GM21423 (cell line): ENCODE measurements around the gene TIMP2.
"Not testable (repeated sequence)": the region's sequence is repeated elsewhere in the genome, so short reads cannot be mapped to it uniquely, and the experiment has no call there.

Source experiments
- ATAC-seq: cut with Tn5 transposase; IDR thresholded peaks from one replicate; pipeline ENCODE4 v1.9.1; 2021; ENCODE audit warnings: mild to moderate bottlenecking, moderate library complexity; ENCODE audit not compliant: unreplicated experiment

The TIMP2 gene

DNA sequence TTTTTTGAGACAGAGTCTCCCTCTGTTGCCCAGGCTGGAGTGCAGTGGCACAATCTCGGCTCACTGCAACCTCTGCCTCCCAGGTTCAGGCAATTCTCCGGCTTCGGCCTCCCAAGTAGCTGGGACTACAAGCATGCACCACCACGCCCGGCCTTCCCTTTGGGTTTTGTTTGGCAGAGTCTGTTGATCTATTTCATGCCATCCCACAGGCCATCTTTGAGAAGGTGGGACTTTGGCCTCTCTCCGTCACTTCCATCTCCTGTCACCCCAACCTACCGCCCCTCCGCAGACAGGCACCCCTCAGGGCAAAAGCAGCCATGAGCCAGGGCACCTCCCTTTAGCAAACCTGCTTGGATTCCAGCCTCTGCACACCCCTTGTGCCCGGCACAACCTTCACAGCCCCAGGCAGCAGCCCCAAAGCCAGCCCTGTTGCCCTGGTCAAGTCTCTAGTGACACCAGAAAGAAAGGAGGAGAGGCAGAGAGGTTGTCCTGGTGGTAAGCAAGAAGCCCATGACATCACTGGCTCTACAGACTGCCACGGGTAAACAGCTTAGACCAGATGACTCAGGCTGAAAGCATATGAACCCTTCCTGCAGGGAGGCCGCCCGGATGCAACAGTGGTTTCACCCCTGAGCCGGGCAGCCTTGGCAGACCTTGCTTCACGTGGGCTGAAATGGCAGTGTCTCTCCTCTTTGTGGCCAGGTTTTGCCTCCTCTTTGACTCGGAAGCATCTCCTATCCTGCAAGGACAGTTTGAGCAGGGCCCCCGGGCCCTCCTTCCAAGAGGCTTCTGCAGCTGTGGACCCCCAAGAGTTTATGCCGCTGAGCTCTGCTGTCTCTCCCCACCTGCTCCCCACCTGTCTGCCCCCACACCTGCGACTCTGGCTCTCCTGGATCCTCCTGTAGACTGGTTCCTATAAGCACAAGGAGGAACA lies 8.1 kb upstream of the TIMP2 start:
- no peak for ATAC-seq

DNA sequence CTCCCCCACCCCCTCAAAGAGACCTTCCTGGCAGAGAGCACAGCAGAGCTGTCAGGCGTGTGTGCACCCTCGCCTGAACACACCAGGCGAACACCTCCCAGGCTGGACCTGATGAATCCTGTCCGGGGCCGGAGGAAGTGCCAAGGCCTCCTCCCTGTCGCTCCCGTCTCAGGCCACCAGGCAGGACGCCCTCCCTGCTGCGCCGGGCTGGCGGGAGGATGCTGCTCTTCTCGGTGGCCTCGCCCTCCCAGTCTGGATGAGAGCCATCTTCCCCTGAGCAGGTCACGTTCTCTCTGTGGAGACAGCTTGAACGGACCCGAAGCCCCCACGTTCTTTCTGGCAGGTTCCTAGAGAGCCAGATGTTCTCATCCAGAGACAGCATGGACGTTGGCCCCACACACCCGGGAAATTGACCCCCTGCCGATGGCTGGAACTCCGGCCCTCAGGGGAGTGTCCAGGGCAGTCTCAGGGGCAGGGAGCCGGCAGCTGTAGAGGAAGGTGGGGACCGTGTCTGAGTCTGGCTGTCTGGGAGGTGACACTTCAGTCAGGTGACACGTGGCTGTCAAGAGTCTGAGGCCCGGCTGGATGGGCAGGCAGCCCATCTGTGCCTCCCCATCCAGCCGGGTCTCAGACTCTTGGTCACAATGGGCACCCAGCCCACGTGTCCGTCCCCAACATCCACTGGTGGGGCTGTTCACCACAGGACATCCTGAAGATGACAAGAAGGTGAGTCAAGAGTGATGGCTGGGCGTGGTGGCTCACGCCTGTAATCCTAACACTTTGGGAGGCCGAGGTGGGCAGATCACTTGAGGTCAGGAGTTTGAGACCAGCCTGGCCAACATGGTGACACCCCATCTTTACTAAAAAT lies 5.0 kb upstream of the TIMP2 start:
- ATAC-seq: no peak

DNA sequence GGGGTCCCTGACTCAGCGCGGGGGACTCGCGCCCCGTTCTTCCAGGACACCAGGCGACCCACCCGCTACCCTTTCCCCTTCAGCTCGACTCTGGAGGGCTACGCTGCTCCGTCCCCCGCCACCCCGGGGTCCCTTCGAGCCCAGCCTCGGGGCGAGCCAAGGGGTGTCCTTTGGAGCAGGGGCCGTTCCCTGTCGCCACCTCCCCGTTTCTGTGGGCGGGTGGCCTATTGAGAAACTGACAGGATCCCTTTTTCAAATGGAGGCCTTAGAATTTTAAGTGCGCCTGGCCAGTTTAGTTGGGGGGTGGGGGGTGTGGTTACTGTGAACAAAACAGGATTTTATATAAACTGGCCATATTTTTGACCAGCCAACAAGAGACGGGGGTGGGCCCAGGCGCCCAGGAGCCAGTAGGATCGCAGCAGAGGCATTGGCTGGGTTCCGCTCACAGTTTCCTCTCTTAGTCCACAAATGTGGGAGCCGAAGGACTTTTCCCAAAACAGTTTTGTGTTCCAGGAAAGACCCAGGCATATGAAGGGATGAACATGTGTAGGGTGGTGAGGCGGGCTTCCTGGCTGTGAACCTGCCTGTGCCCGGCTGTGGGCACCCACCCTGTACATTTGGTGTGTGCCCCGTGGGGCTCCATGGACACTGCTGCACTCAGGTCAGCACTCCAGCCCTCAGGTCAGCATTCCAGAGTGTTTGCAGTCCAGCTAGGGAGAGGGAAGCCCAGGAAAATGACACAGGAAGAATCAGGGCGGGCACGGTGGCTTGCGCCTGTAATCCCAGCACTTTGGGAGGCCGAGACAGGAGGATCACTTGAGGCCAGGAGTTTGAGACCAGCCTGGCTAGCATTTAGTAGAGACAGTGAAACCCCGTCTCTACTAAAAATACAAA lies 722 bp upstream of the TIMP2 start:
- no peak for ATAC-seq

DNA sequence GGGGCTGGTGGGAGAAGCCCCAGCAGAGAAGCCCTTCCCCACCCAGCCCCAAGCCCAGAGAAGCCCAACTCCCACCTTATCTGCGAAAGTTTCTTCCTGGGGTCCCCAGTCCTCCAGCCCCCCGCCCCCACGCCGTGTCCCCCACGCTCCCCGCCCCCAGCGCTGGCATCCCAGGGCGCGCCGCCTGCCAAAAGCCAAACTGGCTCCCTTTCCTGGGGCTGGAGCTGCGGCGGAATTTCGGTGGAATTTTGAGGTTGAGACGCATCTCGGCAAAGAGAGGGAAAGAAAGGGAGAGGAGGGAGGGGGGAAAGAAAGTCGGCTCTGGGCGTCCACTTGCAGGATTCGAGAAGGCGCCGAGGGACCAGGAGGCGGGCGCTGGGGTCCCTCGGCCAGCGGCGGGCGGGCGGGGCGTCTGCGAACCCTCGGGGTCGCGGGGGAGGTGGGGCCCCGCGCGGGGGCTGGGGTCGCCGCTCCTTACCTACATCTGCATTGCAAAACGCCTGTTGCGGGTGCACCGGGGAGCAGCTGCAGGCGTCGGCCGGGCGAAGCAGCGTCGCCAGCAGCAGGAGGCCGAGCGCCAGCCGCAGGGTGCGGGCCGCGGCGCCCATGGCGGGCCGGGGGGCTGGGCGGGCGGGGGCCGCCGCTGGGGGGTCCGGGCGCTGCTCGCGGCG lies 571 bp downstream of the TIMP2 start:
- no peak for ATAC-seq

- peak; percentile 60 for ATAC-seq
Measured at GRCh38 chr17:78923660-78924453, 1.3 kb downstream of the TIMP2 start.

DNA sequence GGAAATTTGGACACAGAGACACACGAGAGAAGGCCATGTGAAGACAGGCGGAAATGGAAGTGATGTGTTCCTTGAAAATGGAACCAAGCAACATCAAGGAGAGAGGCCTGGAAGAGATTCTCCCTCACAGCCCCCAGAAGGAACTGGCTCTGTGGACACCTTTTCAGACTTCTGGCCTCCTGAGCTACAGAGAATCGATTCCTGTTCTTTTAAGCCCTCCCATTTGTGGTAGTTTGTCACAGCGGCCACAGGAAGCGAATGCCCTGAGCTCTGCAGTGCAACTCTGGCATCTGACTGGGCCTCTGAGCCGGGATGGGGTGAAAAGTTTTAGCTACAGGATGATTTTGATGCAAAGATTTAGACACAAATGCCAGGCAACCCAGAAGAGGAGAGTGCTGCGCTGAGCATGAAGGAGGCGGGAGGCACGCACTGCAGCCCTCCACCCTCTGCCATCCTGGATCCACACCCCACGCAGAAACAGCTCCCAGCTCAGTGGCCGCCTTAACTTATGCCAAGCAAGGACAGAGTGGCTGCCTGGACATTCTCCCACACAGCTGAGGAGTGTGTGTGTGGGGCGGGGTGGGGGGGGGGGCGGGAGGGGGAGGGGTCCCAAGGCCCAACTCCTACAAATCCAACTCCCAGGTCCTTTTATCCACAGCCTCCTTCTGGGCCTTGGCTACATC lies 2.2 kb downstream of the TIMP2 start:
- ATAC-seq: no peak

DNA sequence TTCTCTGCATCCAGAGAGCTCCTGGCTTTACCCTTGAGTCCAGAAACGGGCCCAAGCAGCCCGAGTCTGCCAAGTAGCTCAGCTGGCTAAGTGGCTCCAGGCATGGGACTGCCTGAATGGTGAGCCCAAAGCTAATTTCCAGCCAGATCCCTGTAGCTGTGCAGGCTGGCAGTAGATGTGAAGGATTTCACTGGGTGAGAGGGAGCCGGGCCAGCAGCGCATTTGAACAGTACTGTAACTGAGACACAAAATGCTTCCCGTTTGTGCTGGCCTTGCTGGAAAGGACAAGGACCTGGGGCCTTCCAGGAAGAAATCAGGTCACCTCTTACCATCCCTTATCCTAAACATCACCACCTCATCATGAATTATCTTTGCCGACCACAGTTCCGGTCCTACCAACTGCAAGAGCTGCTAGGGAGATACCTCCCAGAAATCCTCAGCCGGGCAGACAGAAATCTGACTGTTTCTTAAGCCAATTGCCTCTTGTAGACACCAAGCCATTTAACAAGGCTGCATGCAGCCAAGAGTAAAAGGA lies 3.7 kb downstream of the TIMP2 start:
- ATAC-seq: no peak

DNA sequence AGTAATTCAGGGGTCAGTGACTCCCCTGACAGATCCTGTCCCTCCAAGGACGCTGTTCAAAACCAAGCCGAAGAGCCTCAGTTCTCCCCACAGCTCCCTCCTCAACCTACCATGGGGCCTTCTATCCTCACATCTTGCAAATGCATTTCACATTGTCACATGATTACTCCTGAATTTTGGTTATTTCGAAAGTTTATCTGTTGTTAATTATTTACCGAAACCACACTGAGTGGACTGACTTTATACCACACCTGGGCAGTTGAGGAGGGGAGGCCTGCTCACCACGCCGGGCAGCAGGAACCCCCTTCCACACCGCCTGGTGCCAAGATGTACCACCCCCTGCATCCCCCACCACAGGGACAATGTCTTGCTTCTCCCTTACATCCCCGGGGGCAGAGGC lies 4.7 kb downstream of the TIMP2 start:
- no peak for ATAC-seq

- ATAC-seq: no peak
Measured at GRCh38 chr17:78919861-78920450, 5.2 kb downstream of the TIMP2 start.

DNA sequence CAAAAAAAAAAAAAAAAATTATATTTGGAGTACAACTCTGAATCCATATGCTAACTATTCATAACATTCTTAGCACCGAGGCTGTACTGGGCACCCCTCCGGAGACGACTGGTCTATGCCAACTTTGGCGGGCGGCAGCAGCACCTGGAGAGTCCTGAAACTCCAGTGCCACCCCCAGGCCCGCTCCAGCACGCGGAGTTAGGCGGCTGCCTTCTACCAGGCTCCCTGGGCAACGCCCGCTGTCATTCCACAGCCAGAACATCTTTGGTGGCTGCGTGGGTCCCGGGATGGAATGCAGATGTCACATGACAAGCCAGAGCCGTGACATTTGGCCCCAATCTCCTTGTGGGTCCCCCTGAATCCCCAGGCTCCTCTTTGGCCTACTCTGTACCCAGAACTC lies 6.2 kb downstream of the TIMP2 start:
- no peak for ATAC-seq

DNA sequence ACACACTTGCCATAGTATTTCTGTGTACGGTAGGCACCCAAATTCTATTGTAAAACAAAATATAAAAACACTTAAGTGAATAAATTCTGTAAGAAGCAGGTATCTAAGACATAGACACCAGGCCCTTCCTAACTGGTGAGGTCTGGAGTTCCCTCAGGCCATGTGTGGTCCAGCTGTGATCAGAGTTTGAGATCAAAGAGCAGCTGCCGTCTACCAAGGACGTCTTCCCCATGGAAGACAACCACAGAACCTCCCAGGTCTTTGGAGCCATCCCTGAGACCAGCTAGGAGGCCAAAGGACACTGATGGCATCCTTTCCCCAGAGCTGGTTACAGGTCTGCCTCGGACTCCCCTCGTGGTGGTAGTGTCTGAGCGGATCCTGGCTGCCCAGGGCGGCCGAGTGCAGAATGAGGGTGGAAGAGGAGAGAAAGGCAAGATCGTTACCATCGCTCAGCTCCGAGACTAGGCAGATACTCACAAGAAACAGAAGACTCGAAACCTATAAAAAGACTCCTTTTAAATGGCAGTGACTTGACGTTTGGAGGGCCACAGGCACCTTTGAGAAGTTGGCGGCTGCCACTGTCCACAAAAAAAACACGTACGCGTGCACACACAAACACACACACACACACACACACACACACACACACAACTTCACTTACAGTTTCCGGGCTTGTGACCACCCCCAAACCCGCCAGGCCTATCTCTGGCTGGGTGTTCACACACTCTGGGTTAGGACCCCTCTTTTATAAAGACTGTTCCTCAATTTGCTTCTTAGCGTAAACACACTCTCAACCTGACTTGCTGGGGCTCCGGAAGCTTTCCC lies 7.5 kb downstream of the TIMP2 start:
- no peak for ATAC-seq

- no peak for ATAC-seq
Measured at GRCh38 chr17:78915872-78916632, 9.1 kb downstream of the TIMP2 start.

DNA sequence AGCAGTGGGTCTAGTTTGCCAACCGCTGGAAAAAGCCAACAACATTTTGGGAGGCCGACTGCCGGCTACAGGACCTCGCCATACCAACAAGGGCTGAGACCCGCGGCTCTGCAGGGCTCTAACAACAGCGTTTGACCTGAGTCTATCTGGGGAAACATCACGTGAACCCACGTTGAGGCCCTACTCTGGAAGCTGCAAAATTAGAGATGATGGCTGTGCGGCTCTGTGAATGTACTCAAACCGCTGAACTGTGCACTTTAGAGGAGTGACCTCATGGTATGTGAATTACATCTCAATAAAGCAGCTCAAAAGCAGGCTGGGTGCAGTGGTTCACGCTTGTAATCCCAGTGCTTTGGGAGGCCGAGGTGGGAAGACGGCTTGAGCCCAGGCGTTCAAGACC lies 12.1 kb downstream of the TIMP2 start:
- no peak for ATAC-seq

- no peak for ATAC-seq
Measured at GRCh38 chr17:78912082-78912481, 13.1 kb downstream of the TIMP2 start.

DNA sequence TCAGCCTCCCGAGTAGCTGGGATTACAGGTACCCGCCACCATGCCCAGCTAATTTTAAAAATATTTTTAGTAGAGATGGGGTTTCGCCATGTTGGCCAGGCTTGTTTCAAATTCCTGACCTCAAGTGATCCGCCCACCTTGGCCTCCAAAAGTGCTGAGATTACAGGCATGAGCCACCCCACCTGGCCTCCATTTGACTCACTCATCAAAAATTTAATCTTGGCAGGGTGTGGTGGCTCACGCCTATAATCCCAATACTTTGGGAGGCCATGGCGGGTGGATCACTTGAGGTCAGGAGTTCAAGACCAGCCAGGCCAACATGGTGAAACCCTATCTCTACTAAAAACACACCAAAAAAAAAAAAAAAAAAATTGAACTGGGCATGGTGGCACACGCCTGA lies 13.6 kb downstream of the TIMP2 start:
- ATAC-seq: not testable (repeated sequence)

DNA sequence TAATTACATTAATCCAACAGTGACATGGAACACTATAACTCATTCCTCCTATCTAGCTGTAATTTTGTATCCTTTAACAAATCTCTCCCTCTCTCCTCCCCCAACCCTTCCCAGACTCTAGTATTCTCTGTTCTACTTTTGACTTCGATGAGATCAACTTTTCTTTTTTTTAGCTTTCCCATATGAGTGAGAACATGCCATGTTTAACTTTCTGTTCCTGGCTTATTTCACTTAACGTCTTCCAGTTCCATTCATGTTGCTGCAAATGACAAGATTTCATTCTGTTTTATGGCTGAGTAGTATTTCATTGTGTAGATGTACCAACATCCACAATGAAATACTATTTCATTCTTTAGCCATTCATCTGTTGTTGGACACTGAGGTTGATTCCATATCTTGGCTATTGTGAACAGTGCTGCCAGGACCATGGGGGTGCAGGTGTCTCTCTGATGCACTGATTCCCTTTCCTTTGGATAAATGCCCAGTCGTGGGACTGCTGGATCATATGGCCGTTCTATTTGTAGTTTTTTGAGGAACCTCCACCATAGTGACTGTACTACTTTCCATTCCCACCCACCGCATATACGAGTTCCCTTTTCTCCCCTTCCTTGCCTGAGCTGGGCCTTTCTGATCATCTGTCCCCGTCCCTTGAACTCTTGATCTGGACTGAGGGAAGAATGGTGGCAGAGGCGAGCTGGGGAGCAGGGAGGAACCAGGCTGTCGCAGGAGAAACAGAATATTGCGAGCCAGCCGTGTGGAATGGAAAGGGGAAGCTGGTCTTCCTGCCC lies 14.5 kb downstream of the TIMP2 start:
- no peak for ATAC-seq
